ENCODE measurements around the gene OR2T35.

DNA sequence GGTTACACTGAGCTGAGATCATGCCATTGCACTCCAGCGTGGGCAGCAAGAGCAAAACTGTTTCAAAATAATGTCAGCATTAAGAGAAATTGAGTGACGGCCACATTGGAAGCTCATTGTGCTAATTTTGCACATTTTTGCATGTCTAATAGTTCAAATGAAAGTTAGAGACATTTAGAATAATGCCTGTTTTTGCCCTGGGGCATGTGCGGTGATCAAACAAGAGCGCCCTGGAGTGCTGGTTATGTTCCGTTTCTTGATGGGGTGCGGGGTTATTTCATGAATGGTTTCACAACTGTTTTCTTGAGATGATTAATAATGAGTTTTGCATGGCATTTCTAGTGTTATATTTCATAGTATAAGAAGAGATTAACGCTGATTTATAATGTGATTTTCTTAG, 23.3 kb downstream of the OR2T35 start:
- TF ChIP-seq, protein P1, sequence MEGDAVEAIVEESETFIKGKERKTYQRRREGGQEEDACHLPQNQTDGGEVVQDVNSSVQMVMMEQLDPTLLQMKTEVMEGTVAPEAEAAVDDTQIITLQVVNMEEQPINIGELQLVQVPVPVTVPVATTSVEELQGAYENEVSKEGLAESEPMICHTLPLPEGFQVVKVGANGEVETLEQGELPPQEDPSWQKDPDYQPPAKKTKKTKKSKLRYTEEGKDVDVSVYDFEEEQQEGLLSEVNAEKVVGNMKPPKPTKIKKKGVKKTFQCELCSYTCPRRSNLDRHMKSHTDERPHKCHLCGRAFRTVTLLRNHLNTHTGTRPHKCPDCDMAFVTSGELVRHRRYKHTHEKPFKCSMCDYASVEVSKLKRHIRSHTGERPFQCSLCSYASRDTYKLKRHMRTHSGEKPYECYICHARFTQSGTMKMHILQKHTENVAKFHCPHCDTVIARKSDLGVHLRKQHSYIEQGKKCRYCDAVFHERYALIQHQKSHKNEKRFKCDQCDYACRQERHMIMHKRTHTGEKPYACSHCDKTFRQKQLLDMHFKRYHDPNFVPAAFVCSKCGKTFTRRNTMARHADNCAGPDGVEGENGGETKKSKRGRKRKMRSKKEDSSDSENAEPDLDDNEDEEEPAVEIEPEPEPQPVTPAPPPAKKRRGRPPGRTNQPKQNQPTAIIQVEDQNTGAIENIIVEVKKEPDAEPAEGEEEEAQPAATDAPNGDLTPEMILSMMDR (IDR thresholded peaks at IDR 0.05; ENCODE audit: insufficient read depth, low read depth, low read length) = no peak
- no peak for TF ChIP-seq EZH2 (IDR thresholded peaks at IDR 0.05; ENCODE audit: insufficient read depth, low read length)
